HEK293 (cell line): ENCODE data around the gene PLCB3.
A peak's percentile ranks its signal among the peaks of the same experiment; 100 is the strongest.

Source experiments
- ATF2 ChIP-seq: fragments of 450-650 bp; formaldehyde crosslinking; IDR thresholded peaks from 2 replicates; pipeline ENCODE4 v1.5.1; 2016; ENCODE audit warnings: missing biosample characterization, missing genetic modification characterization, low read depth
- ELK4 ChIP-seq: IDR thresholded peaks from 2 replicates; pipeline ENCODE4 v1.6.1; 2011; ENCODE audit warnings: mild to moderate bottlenecking, low read depth, low read length, borderline replicate concordance
- HIC1 ChIP-seq: fragments of 450-650 bp; formaldehyde crosslinking; IDR thresholded peaks from 2 replicates; pipeline ENCODE4 v1.5.1; 2016; ENCODE audit warnings: missing biosample characterization, missing genetic modification characterization
- HOXA7 ChIP-seq: sonication (generic); formaldehyde crosslinking; IDR thresholded peaks from 2 replicates; pipeline ENCODE4 v1.8.1; 2022; ENCODE audit warnings: missing genetic modification reagents, borderline replicate concordance
- KLF9 ChIP-seq: fragments of 450-650 bp; formaldehyde crosslinking; IDR thresholded peaks from 2 replicates; pipeline ENCODE4 v1.5.1; 2016; ENCODE audit warnings: missing biosample characterization, missing genetic modification characterization, low read depth
- REPIN1 ChIP-seq: fragments of 450-650 bp; formaldehyde crosslinking; IDR thresholded peaks from 2 replicates; pipeline ENCODE4 v1.5.1; 2017; ENCODE audit warnings: missing biosample characterization, missing genetic modification characterization, low read depth
- SCRT1 ChIP-seq: fragments of 450-650 bp; formaldehyde crosslinking; IDR thresholded peaks from 2 replicates; pipeline ENCODE4 v1.5.1; 2016; ENCODE audit warnings: missing biosample characterization, missing genetic modification characterization, borderline replicate concordance
- SETDB1 ChIP-seq: IDR thresholded peaks from one replicate; pipeline ENCODE4 v1.6.1; 2017; ENCODE audit warnings: mild to moderate bottlenecking, low read length, moderate library complexity, mixed read lengths; ENCODE audit not compliant: insufficient read length
- SP2 ChIP-seq: fragments of 450-650 bp; formaldehyde crosslinking; IDR thresholded peaks from 2 replicates; pipeline ENCODE4 v1.5.1; 2016; ENCODE audit warnings: missing biosample characterization, missing genetic modification characterization
- TCF7L2 ChIP-seq: IDR thresholded peaks from 2 replicates; pipeline ENCODE4 v1.6.1; 2011; ENCODE audit warnings: low read depth, mild to moderate bottlenecking, inconsistent platforms, low read length, moderate library complexity, borderline replicate concordance
- TSHZ1 ChIP-seq: fragments of 450-650 bp; formaldehyde crosslinking; IDR thresholded peaks from 2 replicates; pipeline ENCODE4 v1.5.1; 2016; ENCODE audit warnings: missing biosample characterization, missing genetic modification characterization, borderline replicate concordance
- ZBTB20 ChIP-seq: fragments of 450-650 bp; formaldehyde crosslinking; IDR thresholded peaks from 2 replicates; pipeline ENCODE4 v1.5.1; 2016; ENCODE audit warnings: missing biosample characterization, missing genetic modification characterization
- ZBTB44 ChIP-seq: fragments of 450-650 bp; IDR thresholded peaks from 2 replicates; pipeline ENCODE4 v1.5.1; 2018; ENCODE audit warnings: missing biosample characterization, mild to moderate bottlenecking, missing genetic modification characterization
- ZNF121 ChIP-seq: fragments of 450-650 bp; formaldehyde crosslinking; IDR thresholded peaks from 2 replicates; pipeline ENCODE4 v1.5.1; 2016; ENCODE audit warnings: missing biosample characterization, missing genetic modification characterization
- ZNF148 ChIP-seq: fragments of 450-650 bp; formaldehyde crosslinking; IDR thresholded peaks from 2 replicates; pipeline ENCODE4 v1.5.0; 2017; ENCODE audit warnings: missing biosample characterization, missing genetic modification characterization, borderline replicate concordance
- ZNF223 ChIP-seq: fragments of 450-650 bp; formaldehyde crosslinking; IDR thresholded peaks from 2 replicates; pipeline ENCODE4 v1.5.1; 2016; ENCODE audit warnings: missing biosample characterization, missing genetic modification characterization
- ZNF292 ChIP-seq: fragments of 450-650 bp; formaldehyde crosslinking; IDR thresholded peaks from 2 replicates; pipeline ENCODE4 v1.5.1; 2016; ENCODE audit warnings: low read depth, missing biosample characterization, missing genetic modification characterization, borderline replicate concordance
- ZNF394 ChIP-seq: fragments of 450-650 bp; formaldehyde crosslinking; IDR thresholded peaks from 2 replicates; pipeline ENCODE4 v1.5.1; 2016; ENCODE audit warnings: missing biosample characterization, missing genetic modification characterization, mild to moderate bottlenecking, moderate library complexity, borderline replicate concordance
- ZNF423 ChIP-seq: fragments of 450-650 bp; formaldehyde crosslinking; IDR thresholded peaks from 2 replicates; pipeline ENCODE4 v1.5.1; 2016; ENCODE audit warnings: missing biosample characterization, missing genetic modification characterization
- ZNF513 ChIP-seq: fragments of 450-650 bp; IDR thresholded peaks from 2 replicates; pipeline ENCODE4 v1.5.1; 2018; ENCODE audit warnings: missing biosample characterization, missing genetic modification characterization
- ZNF610 ChIP-seq: fragments of 450-650 bp; formaldehyde crosslinking; IDR thresholded peaks from 2 replicates; pipeline ENCODE4 v1.5.1; 2016; ENCODE audit warnings: missing biosample characterization, missing genetic modification characterization, borderline replicate concordance
- ZNF629 ChIP-seq: fragments of 450-650 bp; formaldehyde crosslinking; IDR thresholded peaks from 2 replicates; pipeline ENCODE4 v1.5.1; 2017; ENCODE audit warnings: missing biosample characterization, missing genetic modification characterization
- ZNF654 ChIP-seq: fragments of 450-650 bp; formaldehyde crosslinking; IDR thresholded peaks from 2 replicates; pipeline ENCODE4 v1.5.1; 2016; ENCODE audit warnings: low read depth, missing biosample characterization, missing genetic modification characterization
- ZNF701 ChIP-seq: fragments of 450-650 bp; formaldehyde crosslinking; IDR thresholded peaks from 2 replicates; pipeline ENCODE4 v1.5.1; 2016; ENCODE audit warnings: missing biosample characterization, missing genetic modification characterization

The PLCB3 gene

GRCh38 chr11:64317961-64318765 lies 66.8 kb downstream of the PLCB3 start, which contains the start of gene PRDX5 (continued):
- TF ChIP-seq HIC1 (tag by site-specific recombination): peak; percentile 98
- peak; percentile 35; the same call in 1 of the 2 replicates for TF ChIP-seq ZNF423 (tag by site-specific recombination)
- TF ChIP-seq KLF9: 0 out of 2 replicates have a peak, but pooled peaks have one; percentile 48
- no peak for TF ChIP-seq TSHZ1 (tag by site-specific recombination)
- TF ChIP-seq ZBTB20 (tag by site-specific recombination): peak; percentile 46; the same call in 1 of the 2 replicates
- TF ChIP-seq ZNF394 (tag by site-specific recombination): no peak
- no peak for TF ChIP-seq ELK4
- TF ChIP-seq ZNF148 (tag by site-specific recombination): no peak
- TF ChIP-seq ZNF223: no peak
- TF ChIP-seq ZNF292: no peak
- no peak for TF ChIP-seq SCRT1 (tag by site-specific recombination)
- TF ChIP-seq SP2 (tag by site-specific recombination): peak; percentile 82
- TF ChIP-seq ZNF654 (tag by site-specific recombination): no peak
- no peak for TF ChIP-seq TCF7L2
- TF ChIP-seq REPIN1 (tag by site-specific recombination): no peak
- no peak for TF ChIP-seq SETDB1
- no peak for TF ChIP-seq ZNF701 (tag by site-specific recombination)
- TF ChIP-seq ZBTB44 (tag by site-specific recombination): no peak
- no peak for TF ChIP-seq ZNF610 (tag by site-specific recombination)
- TF ChIP-seq ZNF121: no peak
- TF ChIP-seq HOXA7 (CRISPR knock-in tag): no peak
- no peak for TF ChIP-seq ZNF513 (tag by site-specific recombination)
- TF ChIP-seq ATF2 (tag by site-specific recombination): peak; percentile 73
- TF ChIP-seq ZNF629: peak; percentile 56
